GM18858 (cell line): ENCODE results near the gene RFNG.

ENCODE experiments used
- ATAC-seq: cut with Tn5 transposase; IDR thresholded peaks from one replicate; pipeline ENCODE4 v1.9.1; 2021; ENCODE audit not compliant: unreplicated experiment

The RFNG gene

DNA sequence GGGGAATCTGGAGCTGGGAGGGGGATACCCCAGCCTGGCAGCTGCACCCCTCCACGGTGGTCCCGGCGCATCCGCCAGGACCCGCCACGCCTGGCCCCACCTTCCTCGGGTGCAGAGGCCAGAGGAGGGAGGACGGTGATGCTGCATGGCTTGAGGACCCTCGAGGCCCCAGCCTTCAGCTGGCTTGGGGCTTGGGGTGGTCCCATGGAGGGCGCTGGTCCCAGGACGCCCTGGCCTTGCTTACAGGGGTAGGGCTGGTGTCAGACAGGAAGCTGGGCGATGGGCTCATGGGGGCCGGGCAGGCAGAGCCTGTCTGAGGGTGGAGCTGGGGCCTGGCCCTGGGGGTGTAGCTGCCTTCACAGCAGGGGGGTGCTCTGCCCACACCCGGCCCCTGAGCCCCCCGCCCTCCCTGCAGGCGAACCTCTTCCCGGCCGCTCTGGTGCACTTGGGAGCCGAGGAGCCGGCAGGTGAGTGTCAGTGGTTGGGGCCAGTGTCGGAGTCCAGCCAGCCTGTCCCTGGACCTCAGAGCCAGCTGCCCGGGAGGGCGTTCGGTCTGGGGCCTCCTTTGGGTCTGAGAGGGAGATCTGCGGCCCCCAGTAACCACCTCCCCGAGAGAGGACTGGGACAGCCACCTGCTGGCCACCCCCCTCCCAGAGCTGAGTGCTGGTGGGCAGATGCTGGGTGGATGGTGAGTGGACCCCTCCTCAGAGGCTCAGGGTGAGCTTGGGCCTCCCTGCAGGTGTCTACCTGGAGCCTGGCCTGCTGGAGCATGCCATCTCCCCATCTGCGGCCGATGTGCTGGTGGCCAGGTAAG is 35.3 kb downstream of the RFNG start:
- ATAC-seq, result no peak

DNA sequence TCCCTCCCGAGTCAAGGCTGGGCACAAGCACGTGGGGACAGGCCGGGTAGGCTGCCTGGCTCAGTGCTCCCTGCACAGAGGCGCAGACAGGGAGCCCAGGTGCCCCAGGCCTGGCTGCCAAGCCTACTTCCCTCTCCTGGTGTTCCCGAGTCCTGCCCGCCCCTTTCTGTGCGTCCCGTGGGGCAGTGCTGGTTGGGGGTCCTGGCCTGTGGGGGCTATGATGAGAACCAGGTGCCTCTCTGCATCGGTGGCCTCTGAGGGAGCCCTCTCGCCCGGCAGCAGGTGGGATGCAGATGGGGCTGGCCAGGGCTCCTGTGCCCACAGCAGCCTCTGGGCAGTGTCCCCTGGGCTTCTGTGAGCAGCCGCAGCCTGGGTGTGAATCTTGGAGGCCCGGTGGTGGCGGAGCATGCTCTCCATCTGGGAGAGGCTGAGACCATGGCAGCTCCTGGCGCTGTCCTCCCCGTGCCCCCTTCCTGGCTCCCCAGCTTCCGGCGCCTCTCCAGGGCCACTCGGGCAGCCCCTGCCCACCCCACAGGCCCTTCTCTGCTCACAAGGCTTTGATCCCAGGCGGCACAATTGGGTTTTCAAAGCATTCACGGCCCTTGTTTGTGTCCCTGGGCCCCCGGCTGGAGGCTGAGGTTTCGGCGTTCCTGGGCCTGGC is 36.2 kb downstream of the RFNG start:
- ATAC-seq, result no peak

DNA sequence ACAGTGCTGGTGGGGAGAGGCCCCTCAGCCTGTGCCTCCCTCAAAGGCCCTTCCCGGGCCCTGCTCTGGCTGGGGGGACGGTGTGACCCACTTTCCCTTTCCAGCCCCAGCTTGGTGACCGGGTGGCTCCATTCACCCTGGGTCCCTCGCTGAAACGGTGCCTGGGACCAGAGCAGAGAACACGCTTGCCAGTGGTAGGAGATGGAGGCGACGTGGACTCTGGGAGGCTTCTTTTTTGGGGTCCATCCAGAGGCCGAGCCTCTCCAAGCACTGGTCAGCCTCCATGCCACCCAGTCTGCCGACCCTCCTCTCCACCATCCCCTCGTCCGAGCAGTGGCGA is 36.7 kb downstream of the RFNG start:
- no peak for ATAC-seq

DNA sequence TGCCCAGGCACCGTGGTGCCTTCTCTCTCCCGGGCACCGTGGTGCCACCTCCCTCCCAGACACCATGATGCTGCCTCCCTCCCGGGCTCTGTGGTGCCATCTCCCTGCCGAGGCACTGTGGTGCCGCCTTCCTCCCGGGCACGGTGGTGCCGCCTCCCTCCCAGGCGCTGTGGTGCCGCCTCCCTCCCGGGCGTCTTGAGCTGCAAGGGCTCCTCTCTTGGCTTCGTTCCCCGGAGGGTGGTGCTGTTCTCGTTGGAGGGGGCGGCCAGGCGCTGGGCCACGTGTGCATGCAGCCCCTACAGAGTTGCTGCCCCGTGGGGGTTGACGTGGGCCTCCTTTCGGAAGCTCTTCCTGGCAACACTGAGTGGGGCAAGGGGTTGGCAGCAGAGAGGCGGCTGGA is 37.2 kb downstream of the RFNG start:
- ATAC-seq, result no peak

DNA sequence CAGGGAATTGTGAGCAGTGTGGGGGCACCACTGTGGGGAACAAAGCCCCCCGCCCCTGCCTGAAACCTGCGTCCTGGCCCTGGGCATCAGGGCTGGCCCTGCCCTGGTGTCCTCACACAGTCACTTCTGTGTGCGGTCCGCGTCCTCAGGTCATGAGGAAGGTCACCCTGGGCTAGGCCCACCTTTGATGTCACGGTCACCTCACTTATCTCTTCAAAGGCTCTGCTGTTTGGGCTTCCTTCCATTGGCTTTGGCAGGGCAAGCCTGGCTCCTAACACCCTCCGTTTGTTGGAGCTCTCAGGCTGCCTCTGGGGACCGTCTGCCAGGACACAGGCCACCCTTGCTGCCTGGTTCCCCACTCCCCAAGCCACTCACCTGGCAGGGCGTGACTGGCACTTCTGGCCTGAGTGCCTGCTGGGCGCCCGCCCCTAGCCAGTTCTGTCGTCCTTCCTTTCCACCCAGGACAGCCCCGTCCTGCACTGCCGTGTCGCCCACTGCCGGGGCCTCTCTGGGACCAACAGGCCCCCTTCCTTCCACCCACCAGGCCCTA is 37.8 kb downstream of the RFNG start:
- no peak for ATAC-seq

DNA sequence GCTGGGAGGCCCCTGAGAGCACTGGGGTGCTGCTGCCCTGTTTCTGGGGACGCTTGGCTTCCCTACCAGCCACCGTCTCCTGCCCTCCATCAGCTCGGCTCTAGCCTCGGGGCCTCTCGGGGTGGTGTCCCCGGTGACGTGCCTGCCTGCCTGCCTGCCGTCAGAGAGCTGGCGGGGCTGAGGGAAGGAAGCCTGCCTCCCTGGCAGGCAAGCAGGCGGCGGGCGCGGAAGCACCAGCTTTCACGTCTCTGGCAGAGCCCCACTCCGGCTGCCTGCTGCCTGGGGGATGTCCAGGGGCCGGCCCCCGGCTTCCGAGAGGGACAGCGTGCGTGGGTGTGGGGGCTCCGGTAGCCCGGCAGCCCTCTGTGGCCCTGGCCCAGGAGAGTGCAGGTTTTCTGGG is 38.3 kb downstream of the RFNG start:
- no peak for ATAC-seq

DNA sequence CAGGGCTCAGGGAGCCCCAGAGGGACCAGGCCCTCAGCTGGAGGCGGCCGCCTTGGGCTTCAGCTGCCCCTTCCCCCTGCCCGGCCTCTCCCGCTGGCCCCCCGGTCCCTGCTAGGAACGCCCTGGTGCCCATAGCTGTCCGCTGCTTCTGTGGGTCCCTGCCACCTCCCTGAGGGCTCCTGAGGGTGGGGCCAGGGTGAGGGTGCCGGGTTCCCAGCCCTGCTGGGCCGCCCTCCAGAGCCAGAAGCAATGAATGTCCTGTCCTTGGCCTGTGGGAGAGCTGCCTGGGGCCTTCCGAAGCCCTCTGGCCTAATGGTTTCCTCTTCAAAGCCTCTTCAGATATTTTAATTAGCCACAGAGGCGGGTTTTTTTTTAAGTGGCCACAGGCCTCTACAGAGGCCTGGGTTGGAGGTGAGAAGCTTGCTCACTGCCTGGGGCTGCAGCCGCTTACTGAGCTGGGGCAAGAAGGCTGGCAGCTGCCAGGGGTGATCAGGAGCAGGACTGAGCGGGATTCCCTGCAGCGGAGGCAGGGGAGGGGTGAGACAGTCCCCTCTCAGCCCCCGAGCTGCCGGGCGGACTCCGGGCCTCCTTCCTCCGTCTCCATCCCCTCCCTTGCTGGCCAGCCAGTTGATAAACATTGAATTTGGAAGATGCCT is 38.8 kb downstream of the RFNG start:
- no peak for ATAC-seq

DNA sequence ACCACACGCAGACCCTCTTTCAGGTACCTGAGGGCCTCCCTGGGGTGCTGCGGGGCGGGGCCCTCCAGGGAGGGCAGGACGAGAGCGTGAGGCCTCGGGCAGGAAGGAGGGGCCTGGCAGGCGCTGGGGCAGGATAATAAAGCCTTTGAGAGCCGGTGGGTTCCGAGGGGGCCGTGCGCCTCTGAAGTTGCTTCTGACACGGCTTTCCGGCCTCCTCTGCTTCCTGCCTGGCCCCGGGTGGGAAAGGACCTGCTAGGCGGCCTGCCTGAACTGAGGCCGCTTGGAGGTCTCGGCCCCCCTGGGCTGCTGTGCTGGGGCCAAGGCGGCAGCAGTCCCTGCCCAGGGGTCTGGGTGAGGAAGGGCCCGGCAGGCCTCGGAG is 39.4 kb downstream of the RFNG start:
- ATAC-seq, result no peak

DNA sequence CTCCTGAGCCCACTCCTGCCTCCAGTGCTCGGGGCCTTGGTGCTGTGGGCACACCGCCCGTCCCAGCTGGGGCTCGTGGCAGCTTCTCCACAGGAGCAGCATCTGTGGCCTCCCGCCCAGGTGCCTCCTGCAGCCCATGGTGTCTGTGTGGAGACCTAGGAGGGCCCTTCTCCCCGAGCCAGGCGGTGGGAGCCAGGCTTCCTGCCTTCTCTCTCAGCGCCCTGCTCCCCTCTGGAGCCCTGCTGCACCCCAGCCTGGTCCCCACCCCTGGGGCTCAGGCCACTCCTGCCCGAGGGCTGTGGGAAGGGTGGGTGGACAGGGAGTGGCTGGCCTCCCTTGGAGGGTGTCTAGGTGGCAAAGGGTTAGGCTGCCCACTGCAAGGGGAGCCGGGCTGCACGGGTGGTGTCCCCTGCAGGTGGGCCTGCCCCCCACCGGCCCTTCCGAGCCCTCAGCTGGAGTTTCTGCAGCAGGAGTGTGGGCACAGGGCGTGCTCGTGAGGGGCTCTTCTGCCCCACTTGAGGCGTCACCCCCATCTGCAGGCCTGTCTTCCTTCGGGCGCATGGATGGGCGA is 39.9 kb downstream of the RFNG start:
- no peak for ATAC-seq

DNA sequence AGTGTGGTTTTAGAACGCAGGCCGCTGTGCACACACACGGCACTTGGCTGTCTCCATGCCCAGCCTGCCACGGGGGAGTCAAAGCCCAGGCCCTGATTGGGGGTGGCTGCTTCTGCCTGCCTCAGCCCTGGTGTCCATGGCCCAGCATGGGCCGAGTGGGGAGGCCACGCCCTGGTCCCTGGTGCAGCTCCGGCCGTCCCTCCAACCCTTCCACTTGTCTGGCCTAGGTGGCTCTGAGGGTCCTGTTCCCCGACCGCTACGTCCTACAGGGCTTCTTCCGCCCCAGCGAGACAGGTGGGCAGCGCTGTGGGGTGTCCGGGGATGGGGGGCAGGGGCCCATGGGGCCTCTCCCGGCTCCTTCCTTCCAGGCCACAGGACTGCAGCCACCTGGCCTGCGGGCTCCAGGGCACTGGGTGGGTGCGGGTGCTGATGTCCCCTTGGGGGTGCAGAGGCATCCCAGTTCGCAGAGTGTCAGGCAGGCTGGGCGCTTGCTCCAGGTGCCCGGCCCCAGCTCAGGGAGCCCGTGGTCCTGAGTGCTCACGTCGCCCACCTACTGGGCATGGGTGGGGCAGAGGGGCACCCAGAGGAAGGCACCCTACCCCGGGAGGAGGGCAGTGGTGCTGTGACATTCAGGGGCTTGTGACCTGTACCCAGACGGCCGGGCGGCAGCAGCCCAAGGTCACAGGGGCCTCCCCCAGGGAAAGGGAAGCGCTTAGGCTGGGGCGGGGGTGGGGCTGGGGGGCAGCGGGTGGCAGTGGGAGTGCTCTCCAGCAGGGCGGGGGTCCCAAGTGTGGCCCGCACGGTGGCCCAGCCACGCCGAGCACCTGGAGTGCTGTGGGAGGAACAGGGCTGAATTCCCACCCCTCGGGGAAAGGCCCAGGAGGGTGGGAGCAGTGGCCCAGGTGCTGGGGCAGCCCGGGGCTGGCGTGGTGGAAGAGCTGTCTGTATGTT is 40.8 kb downstream of the RFNG start:
- no peak for ATAC-seq

DNA sequence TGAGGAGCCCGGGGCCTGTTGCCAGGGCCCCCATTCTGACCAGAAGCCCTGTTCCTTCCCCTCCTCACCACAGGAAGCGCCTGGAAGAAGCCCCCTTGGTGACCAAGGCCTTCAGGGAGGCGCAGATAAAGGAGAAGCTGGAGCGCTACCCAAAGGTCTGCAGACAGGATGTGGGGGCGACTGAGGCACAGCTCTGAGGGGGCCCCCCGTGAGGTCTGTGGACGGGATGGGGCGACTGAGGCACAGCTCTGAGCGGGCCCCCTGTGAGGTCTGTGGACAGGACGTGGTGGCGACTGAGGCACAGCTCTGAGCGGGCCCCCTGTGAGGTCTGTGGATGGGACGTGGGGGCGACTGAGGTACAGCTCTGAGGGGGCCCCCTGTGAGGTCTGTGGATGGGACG is 42.2 kb downstream of the RFNG start:
- ATAC-seq, result no peak

DNA sequence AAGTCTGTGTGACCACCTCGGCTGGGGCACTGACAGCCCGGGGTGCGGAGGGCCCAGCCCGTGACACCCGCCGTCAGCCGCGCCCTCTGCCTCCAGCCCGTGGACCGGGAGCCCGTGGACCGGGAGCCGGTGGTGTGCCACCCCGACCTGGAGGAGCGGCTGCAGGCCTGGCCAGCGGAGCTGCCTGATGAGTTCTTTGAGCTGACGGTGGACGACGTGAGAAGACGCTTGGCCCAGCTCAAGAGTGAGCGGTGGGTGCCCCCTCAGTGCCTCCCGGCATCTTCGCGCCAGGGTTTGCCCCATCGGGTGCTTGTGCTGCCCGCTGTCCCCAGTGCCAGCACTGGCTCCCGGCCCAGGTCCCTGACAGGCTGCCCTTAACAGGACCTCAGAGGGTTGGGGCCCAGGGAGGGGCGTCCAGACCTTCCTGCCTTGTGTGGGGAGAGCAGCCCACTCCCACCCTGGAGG is 42.6 kb downstream of the RFNG start:
- no peak for ATAC-seq

DNA sequence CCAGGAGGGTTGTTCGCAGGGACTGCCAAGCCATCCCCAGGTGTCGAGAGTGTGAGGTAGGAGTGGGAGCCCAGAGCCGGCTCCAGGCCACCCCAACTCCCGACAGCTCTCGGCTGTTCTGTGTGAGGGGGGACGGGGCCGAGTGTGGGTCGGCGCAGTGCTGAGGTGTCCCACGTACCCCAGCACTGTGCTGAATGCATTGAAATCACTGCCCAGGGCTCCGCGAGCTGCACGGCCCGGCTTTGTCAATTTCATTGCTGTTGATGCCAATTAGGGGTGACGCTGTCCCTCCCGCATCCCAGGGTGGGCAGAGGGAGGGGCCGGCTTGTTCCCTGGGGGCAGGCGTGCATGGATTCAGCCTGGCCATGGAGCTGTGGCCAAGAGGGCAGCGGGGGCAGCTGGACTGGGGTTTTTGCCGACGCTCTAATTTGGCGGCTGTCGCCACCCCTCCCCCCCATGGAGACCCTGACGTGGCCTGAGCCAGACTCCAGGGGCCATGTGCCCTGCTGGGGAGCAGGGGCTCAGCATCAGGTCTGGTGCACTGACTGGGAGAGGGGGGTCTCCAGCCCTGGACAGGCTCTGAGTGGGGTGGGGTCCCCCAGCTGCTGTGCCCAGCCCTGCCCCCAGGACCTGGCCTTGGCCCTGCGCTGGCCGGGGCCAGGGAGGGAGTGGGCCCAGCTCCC is 43.2 kb downstream of the RFNG start:
- no peak for ATAC-seq

DNA sequence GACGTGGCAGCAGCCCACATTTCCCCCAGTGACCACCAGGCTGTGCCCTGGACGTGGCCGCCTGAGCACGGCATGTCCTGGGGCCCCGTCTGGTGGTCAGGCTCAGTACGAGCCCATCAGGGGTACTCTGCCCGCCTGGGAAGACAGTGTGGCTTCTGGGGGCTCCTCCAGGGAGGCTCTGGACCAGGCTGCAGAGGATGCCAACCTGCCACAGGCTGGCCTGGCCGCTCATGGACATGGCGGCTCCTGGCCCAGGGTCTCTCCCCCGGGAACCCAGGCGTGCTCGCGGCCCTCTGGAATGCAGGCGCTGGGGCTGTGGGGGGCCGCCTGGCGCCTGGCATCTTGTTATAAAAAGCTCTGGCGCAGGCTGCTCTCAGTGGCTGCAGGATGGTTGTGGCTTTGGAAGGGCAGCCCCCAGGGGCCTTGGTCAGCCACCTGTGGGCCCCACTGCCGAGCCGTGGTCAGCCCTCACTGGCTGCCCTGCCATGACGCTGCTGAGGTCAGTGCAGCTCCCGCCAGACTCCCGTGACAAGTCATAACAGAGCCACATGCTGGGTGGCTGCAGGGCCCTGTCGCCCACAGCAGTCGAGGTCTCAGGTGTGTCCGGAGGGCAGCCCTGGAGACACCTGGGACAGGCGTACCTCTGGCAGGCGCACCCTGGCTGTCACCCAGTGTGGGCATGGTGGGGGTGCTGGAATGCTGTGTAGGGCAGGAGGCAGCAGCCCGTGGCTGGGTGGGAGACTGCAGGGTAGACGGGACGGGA is 43.9 kb downstream of the RFNG start:
- no peak for ATAC-seq

DNA sequence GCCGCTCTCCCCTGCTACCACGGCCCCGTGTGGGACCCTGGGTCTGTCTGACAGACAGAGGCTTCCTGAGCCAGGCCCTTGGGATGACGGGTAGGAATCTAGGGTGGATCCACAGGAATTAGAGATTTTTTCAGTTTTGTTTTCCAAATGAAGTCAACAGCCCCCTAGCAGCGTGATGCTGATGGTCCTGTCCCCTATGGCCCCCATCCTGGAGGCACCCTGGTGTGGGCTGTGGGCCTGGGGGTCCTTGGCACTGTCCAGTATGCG is 44.5 kb downstream of the RFNG start:
- no peak for ATAC-seq

DNA sequence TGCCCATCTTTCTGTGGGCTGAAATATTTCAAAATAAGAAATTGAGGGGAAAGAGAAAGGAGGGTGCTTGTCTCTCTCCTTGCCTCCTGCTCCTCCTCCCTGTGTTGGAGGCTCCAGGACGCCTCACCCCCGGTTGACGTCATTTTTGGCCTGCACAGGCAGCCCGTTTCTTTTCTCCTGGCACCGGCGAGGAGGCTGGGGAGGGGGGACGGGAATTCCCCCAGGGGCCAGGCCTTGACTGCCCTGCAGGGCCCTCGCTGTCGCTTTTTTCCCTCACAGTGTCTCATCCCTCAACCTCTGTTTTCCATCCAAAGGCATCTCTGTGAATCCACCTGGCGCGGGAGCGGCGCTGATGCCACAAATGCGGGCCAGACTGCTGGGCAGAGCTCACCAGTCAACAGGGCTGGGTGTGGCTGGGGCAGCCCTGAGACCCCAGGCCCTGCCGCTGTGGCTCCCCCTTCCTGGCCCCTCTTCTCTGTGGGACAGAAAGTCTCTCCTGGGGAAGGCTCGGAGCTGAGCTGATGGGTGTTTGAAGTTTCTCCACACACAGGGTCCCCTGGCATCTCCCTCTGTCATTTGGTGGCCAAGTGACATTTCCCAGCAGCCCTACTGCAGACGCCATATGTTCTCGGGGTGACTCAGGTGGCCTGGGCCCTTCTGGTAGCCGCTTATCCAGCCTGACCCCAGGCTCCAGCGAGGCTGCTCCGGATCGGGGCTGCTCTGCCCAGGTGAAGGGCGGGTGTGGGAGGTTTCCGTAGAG is 45.0 kb downstream of the RFNG start:
- no peak for ATAC-seq

DNA sequence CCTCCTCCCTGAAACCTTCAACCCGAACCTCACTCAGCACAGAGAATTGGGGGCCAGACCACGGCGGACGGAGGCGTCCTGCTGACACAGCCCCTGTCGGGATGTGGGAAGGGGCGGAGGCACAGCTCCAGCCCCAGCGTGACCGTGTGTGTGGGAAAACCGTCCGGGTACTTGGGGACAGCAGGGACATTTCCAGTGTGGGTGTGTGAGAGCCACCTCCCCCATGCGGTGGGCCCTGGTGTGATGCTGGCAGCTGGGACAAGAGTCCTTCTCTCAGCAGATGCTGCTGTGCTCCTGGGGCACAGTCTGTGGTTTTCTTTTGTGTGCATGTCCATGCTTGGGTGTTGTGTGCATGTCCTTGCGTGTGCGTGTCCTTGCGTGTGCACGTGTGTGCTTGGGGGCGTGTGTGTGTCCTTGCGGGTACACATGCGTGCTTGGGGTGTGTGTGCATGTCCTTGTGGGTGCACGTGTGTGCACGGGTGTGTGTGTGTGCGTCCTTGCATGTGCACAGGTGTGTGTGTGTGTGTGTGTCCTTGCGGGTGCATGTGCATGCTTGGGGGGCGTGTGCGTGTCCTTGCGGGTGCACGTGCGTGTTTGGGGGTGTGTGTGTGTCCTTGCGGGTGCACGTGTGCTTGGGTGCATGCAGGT is 45.8 kb downstream of the RFNG start:
- no peak for ATAC-seq
